ENCODE measurements around the gene TSEN2. TPM values are rescaled to one million over a fixed set of nuclear protein-coding genes. Genes with fewer than 3 reads are reported as not detected.

The TSEN2 gene
- total and polyA plus RNA-seq, 9 of the 15 experiments (the other 6 are each of a cell fraction or from before 2014, with no cell fraction given) = 38.5 to 76.3 (median 46.6) TPM

DNA sequence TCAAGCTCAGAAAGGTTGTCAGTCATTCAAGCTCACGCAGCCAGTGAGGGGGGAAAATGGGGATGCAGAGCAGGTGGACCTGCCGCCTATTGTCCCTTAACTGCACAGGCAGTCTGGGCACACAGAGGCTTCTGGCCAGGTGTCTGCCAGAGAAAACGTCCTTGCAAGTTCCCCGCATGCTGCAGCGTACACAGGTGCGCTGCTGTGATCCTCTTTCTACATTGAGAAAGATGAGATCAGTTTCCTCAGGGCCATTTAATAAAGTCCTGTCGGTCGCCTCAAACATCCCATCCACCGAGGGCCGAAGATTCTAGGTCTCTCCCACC lies 445 bp upstream of the TSEN2 start (continued):
- TF ChIP-seq SIN3B (IDR thresholded peaks at IDR 0.05; ENCODE audit: low read depth) (0 out of 2 replicates have a peak, but pooled peaks have one; percentile 3), ZNF507 (tag; conservative IDR thresholded peaks at IDR 0.05) (no peak), NBN (IDR thresholded peaks at IDR 0.05; ENCODE audit: low read depth) (no peak), DEAF1 (CRISPR knock-in tag; IDR thresholded peaks at IDR 0.05) (no peak), MYC (IDR thresholded peaks at IDR 0.05; ENCODE audit: low read depth, low read length) (no peak), MYC (CRISPR knock-in tag; IDR thresholded peaks at IDR 0.05; ENCODE audit: borderline replicate concordance, low read depth) (no peak), TAF15 (IDR thresholded peaks at IDR 0.05; ENCODE audit: low read depth, low read length) (no peak), NKRF (IDR thresholded peaks at IDR 0.05; ENCODE audit: borderline replicate concordance) (no peak), ZNF764 (CRISPR knock-in tag; IDR thresholded peaks at IDR 0.05; ENCODE audit: low read depth) (no peak), ESRRA (IDR thresholded peaks at IDR 0.05; ENCODE audit: borderline replicate concordance, low read depth) (no peak), POLR2H (tag; IDR thresholded peaks at IDR 0.05; ENCODE audit: low read depth) (no peak), DPF2 (IDR thresholded peaks at IDR 0.05) (0 out of 2 replicates have a peak, but pooled peaks have one; percentile 14), ZNF561 (CRISPR knock-in tag; conservative IDR thresholded peaks at IDR 0.05) (no peak), MTA1 (IDR thresholded peaks at IDR 0.05; ENCODE audit: borderline replicate concordance) (peak; percentile 54; the same call in 1 of the 2 replicates), CTCF (IDR thresholded peaks at IDR 0.05 in 2 of 3, conservative IDR thresholded peaks at IDR 0.05 in 1 of 3; ENCODE audit: insufficient read depth in 2 of 3, low read depth in 1 of 3, low read length in 3 of 3) (no peak), THRAP3 (IDR thresholded peaks at IDR 0.05; ENCODE audit: borderline replicate concordance) (no peak), FOXK1 (CRISPR knock-in tag; IDR thresholded peaks at IDR 0.05; ENCODE audit: borderline replicate concordance) (no peak)
- TF ChIP-seq, protein P1, sequence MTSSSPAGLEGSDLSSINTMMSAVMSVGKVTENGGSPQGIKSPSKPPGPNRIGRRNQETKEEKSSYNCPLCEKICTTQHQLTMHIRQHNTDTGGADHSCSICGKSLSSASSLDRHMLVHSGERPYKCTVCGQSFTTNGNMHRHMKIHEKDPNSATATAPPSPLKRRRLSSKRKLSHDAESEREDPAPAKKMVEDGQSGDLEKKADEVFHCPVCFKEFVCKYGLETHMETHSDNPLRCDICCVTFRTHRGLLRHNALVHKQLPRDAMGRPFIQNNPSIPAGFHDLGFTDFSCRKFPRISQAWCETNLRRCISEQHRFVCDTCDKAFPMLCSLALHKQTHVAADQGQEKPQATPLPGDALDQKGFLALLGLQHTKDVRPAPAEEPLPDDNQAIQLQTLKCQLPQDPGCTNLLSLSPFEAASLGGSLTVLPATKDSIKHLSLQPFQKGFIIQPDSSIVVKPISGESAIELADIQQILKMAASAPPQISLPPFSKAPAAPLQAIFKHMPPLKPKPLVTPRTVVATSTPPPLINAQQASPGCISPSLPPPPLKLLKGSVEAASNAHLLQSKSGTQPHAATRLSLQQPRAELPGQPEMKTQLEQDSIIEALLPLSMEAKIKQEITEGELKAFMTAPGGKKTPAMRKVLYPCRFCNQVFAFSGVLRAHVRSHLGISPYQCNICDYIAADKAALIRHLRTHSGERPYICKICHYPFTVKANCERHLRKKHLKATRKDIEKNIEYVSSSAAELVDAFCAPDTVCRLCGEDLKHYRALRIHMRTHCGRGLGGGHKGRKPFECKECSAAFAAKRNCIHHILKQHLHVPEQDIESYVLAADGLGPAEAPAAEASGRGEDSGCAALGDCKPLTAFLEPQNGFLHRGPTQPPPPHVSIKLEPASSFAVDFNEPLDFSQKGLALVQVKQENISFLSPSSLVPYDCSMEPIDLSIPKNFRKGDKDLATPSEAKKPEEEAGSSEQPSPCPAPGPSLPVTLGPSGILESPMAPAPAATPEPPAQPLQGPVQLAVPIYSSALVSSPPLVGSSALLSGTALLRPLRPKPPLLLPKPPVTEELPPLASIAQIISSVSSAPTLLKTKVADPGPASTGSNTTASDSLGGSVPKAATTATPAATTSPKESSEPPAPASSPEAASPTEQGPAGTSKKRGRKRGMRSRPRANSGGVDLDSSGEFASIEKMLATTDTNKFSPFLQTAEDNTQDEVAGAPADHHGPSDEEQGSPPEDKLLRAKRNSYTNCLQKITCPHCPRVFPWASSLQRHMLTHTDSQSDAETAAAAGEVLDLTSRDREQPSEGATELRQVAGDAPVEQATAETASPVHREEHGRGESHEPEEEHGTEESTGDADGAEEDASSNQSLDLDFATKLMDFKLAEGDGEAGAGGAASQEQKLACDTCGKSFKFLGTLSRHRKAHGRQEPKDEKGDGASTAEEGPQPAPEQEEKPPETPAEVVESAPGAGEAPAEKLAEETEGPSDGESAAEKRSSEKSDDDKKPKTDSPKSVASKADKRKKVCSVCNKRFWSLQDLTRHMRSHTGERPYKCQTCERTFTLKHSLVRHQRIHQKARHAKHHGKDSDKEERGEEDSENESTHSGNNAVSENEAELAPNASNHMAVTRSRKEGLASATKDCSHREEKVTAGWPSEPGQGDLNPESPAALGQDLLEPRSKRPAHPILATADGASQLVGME (CRISPR knock-in tag; IDR thresholded peaks at IDR 0.05) = peak; percentile 13; the same call in 1 of the 2 replicates

Measured in K562 (cell line).